ENCODE data around the gene TPRX2. TPM values are rescaled to one million over a fixed set of nuclear protein-coding genes. Genes with fewer than 3 reads are reported as not detected.

Gene TPRX2
- total RNA-seq, 4 donors from 2014 or later = not detected

- no peaks in the 10 kb centered on the region for H3K4me1 ChIP-seq
- no peak overlapping the region for H3K4me3 ChIP-seq
- TF ChIP-seq CTCF (IDR thresholded peaks at IDR 0.05) (no peak), POLR2A (IDR thresholded peaks at IDR 0.05) (no peak)
- H3K9me3 ChIP-seq = no peaks in the 10 kb centered on the region
- H3K27ac ChIP-seq = no peak overlapping the region
- DNase-seq = no peak
- intact Hi-C loops (cut with DNase I; ENCODE audit: low total_unique reads) = no loop called here
- H3K36me3 ChIP-seq = no peaks in the 10 kb centered on the region
- no peaks in the 10 kb centered on the region for H3K27me3 ChIP-seq
Measured at GRCh38 chr19:47885067-47885463, 26.0 kb downstream of the TPRX2 start.

- no peaks in the 10 kb centered on the region for H3K9me3 ChIP-seq
- H3K27ac ChIP-seq = no peak within 1 kb of the TSS
- TF ChIP-seq POLR2A (IDR thresholded peaks at IDR 0.05) = no peak
- TF ChIP-seq CTCF (IDR thresholded peaks at IDR 0.05) = no peak
Measured at GRCh38 chr19:47886010-47886559, 27.1 kb downstream of the TPRX2 start, which contains the start of gene SULT2A1. Gene SULT2A1, minus strand, starts transcription at chr19:47886315. Its CDS starts 58 bp downstream, at chr19:47886257.

GRCh38 chr19:47890865-47891621, 32.0 kb downstream of the TPRX2 start:
- Histone ChIP-seq H3K9me3 (no peaks in the 10 kb centered on the region), H3K36me3 (no peaks in the 10 kb centered on the region), H3K27me3 (no peaks in the 10 kb centered on the region), H3K27ac (peak overlapping the region; percentile 21 to 63), H3K4me1 (no peaks in the 10 kb centered on the region), H3K4me3 (no peak overlapping the region)
- intact Hi-C loops (cut with DNase I; ENCODE audit: low total_unique reads) = no loop called here
- no peak for TF ChIP-seq POLR2A (IDR thresholded peaks at IDR 0.05)
- TF ChIP-seq CTCF (IDR thresholded peaks at IDR 0.05) = no peak
- DNase-seq = no peak

More at GRCh38 chr19:47886010-47886559, 27.1 kb downstream of the TPRX2 start, which contains the start of gene SULT2A1:
- no peak for DNase-seq
- Histone ChIP-seq H3K36me3 (no peaks in the 10 kb centered on the region), H3K4me1 (no peaks in the 10 kb centered on the region), H3K27me3 (no peaks in the 10 kb centered on the region), H3K4me3 (no peak within 1 kb of the TSS)
- intact Hi-C loops (cut with DNase I; ENCODE audit: low total_unique reads) = no loop called here

GRCh38 chr19:47891622-47891922, 32.5 kb downstream of the TPRX2 start:
- no peak for TF ChIP-seq CTCF (IDR thresholded peaks at IDR 0.05)
- no peak for TF ChIP-seq POLR2A (IDR thresholded peaks at IDR 0.05)
- H3K9me3 ChIP-seq = no peaks in the 10 kb centered on the region
- no peak for DNase-seq
- intact Hi-C loops (cut with DNase I; ENCODE audit: low total_unique reads) = no loop called here
- H3K4me1 ChIP-seq = no peaks in the 10 kb centered on the region
- no peaks in the 10 kb centered on the region for H3K36me3 ChIP-seq
- no peaks in the 10 kb centered on the region for H3K27me3 ChIP-seq
- H3K27ac ChIP-seq = peak overlapping the region; percentile 21 to 63
- H3K4me3 ChIP-seq = no peak overlapping the region

- H3K27me3 ChIP-seq = no peaks in the 10 kb centered on the region
- TF ChIP-seq POLR2A (IDR thresholded peaks at IDR 0.05) = no peak
- no peak for TF ChIP-seq CTCF (IDR thresholded peaks at IDR 0.05)
- no peaks in the 10 kb centered on the region for H3K9me3 ChIP-seq
- no peak overlapping the region for H3K4me3 ChIP-seq
- peak overlapping the region; percentile 21 to 63 for H3K27ac ChIP-seq
- DNase-seq = peak in 1 of 2 donors; percentile 46
- intact Hi-C loops (cut with DNase I; ENCODE audit: low total_unique reads) = no loop called here
- no peaks in the 10 kb centered on the region for H3K36me3 ChIP-seq
- no peaks in the 10 kb centered on the region for H3K4me1 ChIP-seq
Measured at GRCh38 chr19:47891923-47892666, 33.1 kb downstream of the TPRX2 start.

Data from uterus (tissue), 4 donors.